K562 (cell line): ENCODE measurements around the gene MRPL41. TPM values are rescaled to one million over a fixed set of nuclear protein-coding genes. Genes with fewer than 3 reads are reported as not detected.

Source experiments
- DACH1 ChIP-seq: fragments of 450-650 bp; IDR thresholded peaks from 2 replicates; pipeline ENCODE4 v1.6.1; 2018; ENCODE audit not compliant: partially characterized antibody
- DMBX1 ChIP-seq: fragments of 250-450 bp; sonication (Bioruptor Pico); IDR thresholded peaks from 2 replicates; pipeline ENCODE4 v1.8.0; 2022; ENCODE audit warnings: inconsistent platforms, mild to moderate bottlenecking, moderate library complexity, borderline replicate concordance
- DPF2 ChIP-seq: fragments of 450-650 bp; IDR thresholded peaks from 2 replicates; pipeline ENCODE4 v1.6.1; 2016
- ETS2 ChIP-seq: IDR thresholded peaks from 2 replicates; pipeline ENCODE4 v1.6.1; 2016; ENCODE audit warnings: borderline replicate concordance, missing genetic modification characterization, mild to moderate bottlenecking, moderate library complexity, missing compliant biosample characterization; ENCODE audit not compliant: poor library complexity, severe bottlenecking
- HEY1 ChIP-seq: fragments of 250-450 bp; sonication (Bioruptor Pico); IDR thresholded peaks from 2 replicates; pipeline ENCODE4 v1.5.0; 2020; ENCODE audit warnings: mild to moderate bottlenecking, moderate library complexity, borderline replicate concordance
- MCM2 ChIP-seq: fragments of 450-650 bp; IDR thresholded peaks from 2 replicates; pipeline ENCODE4 v1.6.1; 2017; ENCODE audit warnings: low read depth, mild to moderate bottlenecking
- MCM7 ChIP-seq, 2 experiments: fragments of 450-650 bp; IDR thresholded peaks; 2 replicates each; pipeline ENCODE4 v1.6.1; 2016 to 2018
- NFRKB ChIP-seq: fragments of 450-650 bp; IDR thresholded peaks from 2 replicates; pipeline ENCODE4 v1.6.1; 2016; ENCODE audit warnings: low read depth
- PHF20 ChIP-seq: fragments of 450-650 bp; IDR thresholded peaks from 2 replicates; pipeline ENCODE4 v1.6.1; 2018; ENCODE audit not compliant: partially characterized antibody
- POLR2A ChIP-seq: fragments of 450-650 bp; conservative IDR thresholded peaks from 2 replicates; pipeline ENCODE4 v1.6.1; 2016
- POLR2AphosphoS5 ChIP-seq: IDR thresholded peaks from 2 replicates; pipeline ENCODE4 v1.6.1; 2011; ENCODE audit warnings: mild to moderate bottlenecking, low read depth, low read length, moderate library complexity; ENCODE audit not compliant: control insufficient read depth, insufficient read depth
- PYGO2 ChIP-seq: fragments of 450-650 bp; IDR thresholded peaks from 2 replicates; pipeline ENCODE4 v1.6.1; 2016; ENCODE audit warnings: mild to moderate bottlenecking, missing genetic modification characterization, moderate library complexity, missing compliant biosample characterization
- ZBTB1 ChIP-seq: sonication (generic); formaldehyde crosslinking; IDR thresholded peaks from 2 replicates; pipeline ENCODE4 v1.8.1; 2023; ENCODE audit warnings: missing genetic modification reagents, low read depth, mild to moderate bottlenecking, borderline replicate concordance
- ZNF140 ChIP-seq: fragments of 250-450 bp; sonication (Bioruptor Pico); IDR thresholded peaks from 2 replicates; pipeline ENCODE4 v1.8.0; 2021; ENCODE audit warnings: moderate library complexity, mild to moderate bottlenecking, inconsistent platforms
- ZNF146 ChIP-seq: IDR thresholded peaks from one replicate; pipeline ENCODE4 v1.6.1; 2018; ENCODE audit warnings: missing compliant biosample characterization; ENCODE audit not compliant: unreplicated experiment
- ZNF197 ChIP-seq: fragments of 200-800 bp; sonication (Bioruptor generic); IDR thresholded peaks from 2 replicates; pipeline ENCODE4 v1.6.1; 2016; ENCODE audit warnings: low read depth, missing genetic modification characterization, missing compliant biosample characterization
- ZNF217 ChIP-seq: sonication (generic); formaldehyde crosslinking; IDR thresholded peaks from 2 replicates; pipeline ENCODE4 v1.8.0; 2022; ENCODE audit warnings: mild to moderate bottlenecking, missing genetic modification reagents
- ZNF263 ChIP-seq: sonication (generic); formaldehyde crosslinking; IDR thresholded peaks from 2 replicates; pipeline ENCODE4 v1.8.0; 2022; ENCODE audit warnings: mild to moderate bottlenecking, missing genetic modification reagents, borderline replicate concordance
- ZNF316 ChIP-seq: fragments of 450-650 bp; IDR thresholded peaks from 2 replicates; pipeline ENCODE4 v1.6.1; 2016
- ZNF354B ChIP-seq: fragments of 250-450 bp; sonication (Bioruptor Pico); IDR thresholded peaks from 2 replicates; pipeline ENCODE4 v1.4.0; 2020
- ZNF449 ChIP-seq: fragments of 250-450 bp; sonication (Bioruptor Pico); IDR thresholded peaks from 2 replicates; pipeline ENCODE4 v1.8.0; 2022; ENCODE audit warnings: moderate library complexity, mild to moderate bottlenecking, inconsistent platforms
- ZNF778 ChIP-seq: fragments of 450-650 bp; formaldehyde crosslinking; IDR thresholded peaks from 2 replicates; pipeline ENCODE4 v1.4.0; 2020; ENCODE audit warnings: mild to moderate bottlenecking, moderate library complexity
- polyA plus RNA-seq, 8 experiments: library from polyadenylated mRNA; depleted of rRNA in 4 of 8; stranded (reverse) in 5 of 8; unstranded in 3 of 8; fragments of >200 nt; fragmentation: Nextera tagmentation in 2 of 8; fragmentation: Illumina TruSeq in 1 of 8; extraction: Ambion mirVana in 2 of 8; extraction: Trizol in 1 of 8; gene quantifications; 2 replicates each; pipeline versions ENCODE4 v1.2.1 to v1.2.3, GENCODE V29; 2011 to 2014; ENCODE audit warnings: inconsistent platforms in 1 of 8, missing spikeins in 1 of 8
- total RNA-seq, 7 experiments: library from RNA; depleted of rRNA in 6 of 7; stranded (reverse); fragments of >200 nt in 6 of 7; fragmentation: Illumina TruSeq in 2 of 7; extraction: Trizol in 2 of 7; gene quantifications; 2 replicates each; pipeline versions ENCODE4 v1.2.1 to v1.2.3, GENCODE V29; 2011 to 2021; ENCODE audit warnings: low replicate concordance in 1 of 7
- TF ChIP-seq, protein P1 (sequence below), 2 experiments: IDR thresholded peaks; 2 replicates each; pipeline ENCODE4 v1.6.1; 2011; ENCODE audit warnings: borderline replicate concordance in 1 of 2, control low read depth in 1 of 2, low read depth in 1 of 2, low read length in 1 of 2, mild to moderate bottlenecking in 1 of 2, mixed read lengths in 1 of 2, moderate library complexity in 1 of 2; ENCODE audit not compliant: insufficient read depth in 1 of 2, insufficient read length in 1 of 2, poor library complexity in 1 of 2, severe bottlenecking in 1 of 2; ENCODE audit errors: extremely low read depth in 1 of 2
- TF ChIP-seq, protein P2 (sequence below): sonication (generic); formaldehyde crosslinking; IDR thresholded peaks from 2 replicates; pipeline ENCODE4 v1.9.0; 2022; ENCODE audit warnings: mild to moderate bottlenecking, missing genetic modification reagents
- TF ChIP-seq, protein P3 (sequence below): fragments of 450-650 bp; conservative IDR thresholded peaks from 2 replicates; pipeline ENCODE4 v1.6.1; 2016; ENCODE audit warnings: missing genetic modification characterization, low read depth, mild to moderate bottlenecking, control low read depth, missing compliant biosample characterization

Gene MRPL41
- total and polyA plus RNA-seq, 9 of the 15 experiments (the other 6 are each of a cell fraction or from before 2014, with no cell fraction given) = 2.6 to 259 (median 21.6) TPM

GRCh38 chr9:137550231-137550621 lies 1.5 kb upstream of the MRPL41 start, which contains the start of gene PNPLA7 (continued):
- TF ChIP-seq ZNF449 (CRISPR knock-in tag) = no peak
- TF ChIP-seq DMBX1 (CRISPR knock-in tag) = no peak
- TF ChIP-seq PYGO2 (tag) = no peak
- TF ChIP-seq ETS2 (tag) = no peak
- no peak for TF ChIP-seq ZNF354B (CRISPR knock-in tag)
- no peak for TF ChIP-seq MCM7 (IDR thresholded peaks at IDR 0.05)
- no peak for TF ChIP-seq DPF2
- no peak for TF ChIP-seq DACH1
- TF ChIP-seq ZNF197 (CRISPR knock-in tag) = no peak
- TF ChIP-seq, protein P1, sequence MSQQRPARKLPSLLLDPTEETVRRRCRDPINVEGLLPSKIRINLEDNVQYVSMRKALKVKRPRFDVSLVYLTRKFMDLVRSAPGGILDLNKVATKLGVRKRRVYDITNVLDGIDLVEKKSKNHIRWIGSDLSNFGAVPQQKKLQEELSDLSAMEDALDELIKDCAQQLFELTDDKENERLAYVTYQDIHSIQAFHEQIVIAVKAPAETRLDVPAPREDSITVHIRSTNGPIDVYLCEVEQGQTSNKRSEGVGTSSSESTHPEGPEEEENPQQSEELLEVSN (IDR thresholded peaks at IDR 0.05; ENCODE audit: borderline replicate concordance in 1 of 2, extremely low read depth in 1 of 2, insufficient read depth in 1 of 2, insufficient read length in 1 of 2, low read depth in 1 of 2, low read length in 1 of 2, poor library complexity in 1 of 2, severe bottlenecking in 1 of 2) = peak in 1 of 2 experiments; percentile 26
- no peak for TF ChIP-seq ZNF263 (CRISPR knock-in tag)
- no peak for TF ChIP-seq PHF20
- TF ChIP-seq POLR2A = no peak
- TF ChIP-seq HEY1 (CRISPR knock-in tag) = no peak
- TF ChIP-seq MCM2 = no peak
- no peak for TF ChIP-seq ZNF140
- TF ChIP-seq, protein P2, sequence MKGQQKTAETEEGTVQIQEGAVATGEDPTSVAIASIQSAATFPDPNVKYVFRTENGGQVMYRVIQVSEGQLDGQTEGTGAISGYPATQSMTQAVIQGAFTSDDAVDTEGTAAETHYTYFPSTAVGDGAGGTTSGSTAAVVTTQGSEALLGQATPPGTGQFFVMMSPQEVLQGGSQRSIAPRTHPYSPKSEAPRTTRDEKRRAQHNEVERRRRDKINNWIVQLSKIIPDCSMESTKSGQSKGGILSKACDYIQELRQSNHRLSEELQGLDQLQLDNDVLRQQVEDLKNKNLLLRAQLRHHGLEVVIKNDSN (CRISPR knock-in tag) = peak; percentile 94
- TF ChIP-seq, protein P3, sequence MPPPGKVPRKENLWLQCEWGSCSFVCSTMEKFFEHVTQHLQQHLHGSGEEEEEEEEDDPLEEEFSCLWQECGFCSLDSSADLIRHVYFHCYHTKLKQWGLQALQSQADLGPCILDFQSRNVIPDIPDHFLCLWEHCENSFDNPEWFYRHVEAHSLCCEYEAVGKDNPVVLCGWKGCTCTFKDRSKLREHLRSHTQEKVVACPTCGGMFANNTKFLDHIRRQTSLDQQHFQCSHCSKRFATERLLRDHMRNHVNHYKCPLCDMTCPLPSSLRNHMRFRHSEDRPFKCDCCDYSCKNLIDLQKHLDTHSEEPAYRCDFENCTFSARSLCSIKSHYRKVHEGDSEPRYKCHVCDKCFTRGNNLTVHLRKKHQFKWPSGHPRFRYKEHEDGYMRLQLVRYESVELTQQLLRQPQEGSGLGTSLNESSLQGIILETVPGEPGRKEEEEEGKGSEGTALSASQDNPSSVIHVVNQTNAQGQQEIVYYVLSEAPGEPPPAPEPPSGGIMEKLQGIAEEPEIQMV = no peak
- TF ChIP-seq ZNF217 (CRISPR knock-in tag) = no peak
- no peak for TF ChIP-seq ZNF778 (CRISPR knock-in tag)
- no peak for TF ChIP-seq ZBTB1 (CRISPR knock-in tag)
- no peak for TF ChIP-seq ZNF146
- TF ChIP-seq NFRKB = no peak
- no peak for TF ChIP-seq ZNF316
- TF ChIP-seq POLR2AphosphoS5 = no peak
